HG03039 (cell line): ENCODE measurements around the gene NGRN.
"Not testable (repeated sequence)": the region's sequence is repeated elsewhere in the genome, so short reads cannot be mapped to it uniquely, and the experiment has no call there.

Experiments
- ATAC-seq: cut with Tn5 transposase; IDR thresholded peaks from one replicate; pipeline ENCODE4 v1.9.1; 2021; ENCODE audit warnings: mild to moderate bottlenecking, moderate library complexity; ENCODE audit not compliant: unreplicated experiment

NGRN gene

DNA sequence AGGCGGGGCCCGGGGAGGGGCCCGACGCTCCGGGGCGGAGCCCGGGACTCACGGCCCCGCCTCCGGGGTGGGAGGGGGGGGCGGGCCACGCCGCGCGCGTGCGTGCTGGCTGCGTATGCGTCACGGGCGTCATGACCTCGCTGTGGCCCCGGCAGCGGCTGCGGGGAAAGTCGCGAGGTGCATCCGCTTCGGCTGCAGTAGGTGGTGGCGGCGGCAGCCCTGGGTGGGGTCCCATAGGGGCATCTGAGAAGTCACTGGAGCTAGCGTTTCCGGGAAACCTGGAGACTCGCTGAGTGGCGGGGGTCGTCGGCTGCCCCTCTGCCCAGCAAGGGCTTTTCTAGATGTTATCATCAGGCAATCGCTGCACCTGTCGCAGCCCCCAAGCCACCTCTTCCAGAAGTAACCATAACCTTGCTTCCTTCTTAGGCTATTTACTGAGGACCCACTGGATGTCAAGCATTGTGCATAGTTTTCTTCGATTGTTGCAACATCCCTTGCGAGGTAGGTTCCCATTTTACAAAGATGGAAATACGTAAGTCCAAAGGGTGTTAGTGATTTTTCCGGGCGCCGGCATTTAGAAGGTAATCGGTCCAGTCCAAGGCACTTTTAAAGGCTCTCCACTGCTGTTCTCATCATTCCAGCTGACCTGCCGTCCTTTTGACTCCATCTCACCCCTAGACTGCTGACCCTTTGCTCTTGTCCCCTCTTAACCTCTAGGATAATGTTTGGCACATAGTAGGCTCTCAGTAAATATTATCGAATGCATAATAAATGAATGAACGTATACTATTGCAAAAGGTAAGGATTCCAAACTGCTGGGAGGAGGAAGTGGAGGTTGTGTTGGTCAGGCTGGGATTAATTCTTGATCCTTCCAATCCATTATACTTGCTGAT is 31.1 kb upstream of the NGRN start, which contains the start of gene GDPGP1:
TSS of gene GDPGP1 (plus strand) at position 114 of the 893 bp plus-strand sequence. CDS start 6,700 bp downstream, outside the sequence.
- ATAC-seq: no peak

DNA sequence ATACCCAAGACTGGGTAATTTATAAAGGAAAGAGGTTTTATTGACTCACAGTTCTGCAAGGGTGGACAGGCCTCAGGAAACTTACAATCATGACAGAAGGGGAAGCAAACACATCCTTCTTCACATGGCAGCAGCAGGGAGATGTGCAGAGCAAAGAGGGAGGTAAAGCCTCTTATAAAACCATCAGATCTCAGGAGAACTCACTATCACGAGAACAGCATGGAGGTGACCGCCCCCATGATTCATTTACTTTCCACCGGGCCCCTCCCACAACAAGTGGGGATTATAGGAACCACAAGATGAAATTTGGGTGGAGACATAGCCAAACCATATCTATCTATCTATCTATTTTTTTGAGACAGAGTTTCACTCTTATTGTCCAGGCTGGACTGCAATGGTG is 26.1 kb upstream of the NGRN start:
- no peak for ATAC-seq

DNA sequence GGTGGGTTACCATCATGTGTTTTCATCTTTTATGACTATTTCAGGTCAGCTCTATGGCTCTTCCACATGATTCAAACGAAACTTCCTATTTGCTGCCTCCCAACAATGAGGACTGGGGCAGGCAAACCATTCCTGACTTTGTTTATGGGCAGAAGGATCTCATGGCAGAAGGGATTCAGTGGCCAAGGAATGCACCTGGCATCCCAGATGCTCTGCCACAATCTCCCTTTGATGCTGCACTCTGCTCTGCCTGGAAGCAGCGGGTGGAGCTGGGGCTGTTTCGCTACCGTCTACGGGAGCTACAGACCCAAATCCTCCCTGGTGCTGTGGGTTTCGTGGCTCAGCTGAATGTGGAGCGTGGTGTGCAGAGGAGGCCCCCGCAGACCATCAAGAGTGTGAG is 24.6 kb upstream of the NGRN start:
- no peak for ATAC-seq

DNA sequence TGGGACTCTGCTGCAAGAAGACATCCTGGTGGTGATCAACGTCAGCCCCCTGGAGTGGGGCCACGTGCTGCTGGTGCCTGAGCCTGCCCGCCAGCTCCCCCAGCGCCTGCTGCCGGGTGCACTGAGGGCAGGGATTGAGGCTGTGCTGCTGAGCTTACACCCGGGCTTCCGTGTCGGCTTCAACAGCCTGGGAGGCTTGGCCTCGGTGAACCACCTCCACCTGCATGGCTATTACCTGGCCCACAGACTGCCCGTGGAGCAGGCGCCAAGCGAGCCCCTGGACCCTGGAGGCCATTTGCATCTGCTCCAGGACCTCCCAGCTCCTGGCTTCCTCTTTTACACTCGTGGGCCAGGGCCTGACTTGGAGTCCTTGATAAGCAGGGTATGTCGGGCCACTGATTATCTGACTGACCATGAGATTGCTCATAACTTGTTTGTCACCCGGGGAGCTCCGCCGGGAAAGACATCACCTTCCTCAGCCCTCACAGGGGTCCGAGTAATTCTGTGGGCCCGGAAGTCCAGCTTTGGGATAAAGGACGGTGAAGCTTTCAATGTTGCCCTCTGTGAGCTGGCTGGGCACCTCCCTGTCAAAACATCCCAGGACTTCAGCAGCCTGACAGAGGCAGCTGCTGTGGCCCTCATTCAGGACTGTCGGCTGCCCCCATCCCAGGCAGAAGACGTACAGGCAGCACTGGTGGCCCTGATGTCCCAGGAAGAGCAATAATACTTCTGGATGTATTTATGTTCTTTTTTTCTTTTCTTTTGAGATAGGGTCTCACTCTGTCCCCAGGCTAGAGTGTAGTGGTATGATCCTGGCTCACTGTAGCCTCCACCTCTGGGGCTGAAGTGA is 23.9 kb upstream of the NGRN start:
- ATAC-seq: no peak

DNA sequence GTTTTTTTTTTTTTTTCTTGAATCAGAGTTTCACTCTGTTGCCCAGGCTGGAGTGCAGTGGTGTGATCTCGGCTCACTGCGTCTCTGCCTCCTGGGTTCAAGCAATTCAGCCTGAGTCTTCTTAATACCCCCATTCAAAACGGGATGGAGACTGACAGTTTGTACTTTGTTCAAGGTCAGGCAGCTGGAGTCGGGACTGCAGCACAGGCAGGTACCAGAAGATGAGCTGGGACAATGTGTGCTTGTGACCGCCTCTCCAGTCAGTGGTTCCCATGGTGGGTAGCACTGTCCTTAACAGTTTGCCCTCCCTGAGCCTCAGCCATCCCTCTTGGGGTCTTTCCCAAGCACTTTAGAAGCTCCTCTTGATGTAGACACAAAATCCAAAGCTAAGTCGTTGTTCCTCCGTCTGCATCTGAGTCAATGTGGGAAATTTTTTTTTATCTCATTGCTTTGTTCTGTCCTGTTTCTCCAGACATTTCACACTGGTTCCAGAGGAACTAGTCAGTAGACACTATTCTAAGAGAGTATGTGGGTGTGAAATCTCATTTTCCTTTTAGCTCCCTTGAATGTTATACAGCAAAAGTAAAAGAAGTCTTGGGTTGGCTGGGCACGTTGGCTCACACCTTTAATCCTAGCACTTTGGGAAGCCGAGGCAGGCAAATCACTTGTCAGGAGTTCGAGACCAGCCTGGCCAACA is 21.4 kb upstream of the NGRN start:
- no peak for ATAC-seq

DNA sequence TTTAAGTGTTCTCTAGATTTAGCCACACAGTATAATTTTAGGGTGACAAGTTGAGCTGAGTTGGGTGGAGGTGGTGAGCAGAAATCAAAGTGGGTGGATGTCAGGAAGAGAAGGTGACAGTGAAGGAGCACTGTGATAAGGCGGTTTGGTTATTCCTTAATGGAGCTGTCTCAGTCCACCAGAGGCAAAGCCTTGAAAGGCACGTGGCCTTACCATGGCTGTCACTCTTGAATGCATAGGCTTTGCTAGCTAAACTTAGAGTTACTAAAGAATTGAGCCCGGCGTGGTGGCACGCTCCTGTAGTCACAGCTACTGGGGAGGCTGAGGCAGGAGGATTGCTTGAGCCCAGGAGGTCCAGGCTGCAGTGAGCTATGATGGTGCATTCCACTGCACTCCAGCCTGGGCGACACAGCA is 16.7 kb upstream of the NGRN start:
- ATAC-seq: no peak

DNA sequence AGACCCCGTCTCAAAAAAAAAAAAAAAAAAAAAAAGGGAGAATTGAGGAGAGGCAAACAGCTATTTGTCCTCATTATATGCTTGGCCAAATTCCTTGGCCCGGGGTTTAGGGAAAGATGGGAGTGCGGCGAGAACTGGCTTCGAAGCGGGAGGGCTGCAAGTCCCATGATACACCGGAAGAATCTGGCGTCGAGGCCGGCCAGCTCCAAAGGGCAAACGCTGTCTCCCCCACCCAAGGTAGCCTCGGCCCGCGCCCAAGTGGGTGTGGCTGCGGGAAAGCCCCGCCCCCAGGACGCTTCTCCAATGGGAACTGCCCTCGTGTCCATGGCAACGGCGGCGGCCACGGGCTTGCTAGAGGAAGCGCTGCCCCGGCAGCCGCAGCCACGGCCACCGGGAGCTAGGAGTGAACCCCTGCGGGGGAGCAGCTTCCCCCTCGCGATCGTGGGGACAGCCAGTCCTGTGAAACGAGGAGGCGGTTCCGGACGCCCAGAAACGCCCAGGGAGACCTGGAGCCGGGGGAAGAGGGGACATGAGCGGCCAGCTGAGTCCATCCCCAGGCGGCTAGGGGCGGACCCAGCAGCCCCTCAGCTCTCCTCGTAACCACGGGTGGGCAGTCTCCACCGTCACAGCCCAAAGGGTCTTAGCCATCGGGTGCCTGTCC is 16.1 kb upstream of the NGRN start, which contains the start of gene TTLL13:
TSS of gene TTLL13 (plus strand) at position 354 of the 661 bp plus-strand sequence. CDS start 1,075 bp downstream, outside the sequence.
- ATAC-seq: peak; percentile 58

DNA sequence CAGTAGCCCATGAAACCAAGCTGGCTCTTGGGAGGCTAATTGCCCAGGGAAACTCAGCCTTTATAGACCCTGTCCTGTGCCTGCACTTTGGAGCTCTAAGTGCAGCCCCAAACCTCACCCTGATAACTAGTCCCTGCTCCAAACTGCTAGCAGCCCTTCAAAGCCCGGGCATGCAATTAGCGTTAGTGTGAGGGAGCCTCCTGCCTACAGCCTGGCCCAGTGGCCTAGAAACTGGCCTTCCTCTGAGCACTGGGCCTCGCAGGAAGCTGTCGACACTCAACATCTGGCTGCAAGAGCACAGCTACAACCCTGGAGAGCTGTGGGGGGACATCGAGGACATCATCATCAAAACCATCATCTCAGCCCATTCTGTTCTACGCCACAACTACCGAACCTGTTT is 7.7 kb upstream of the NGRN start:
- no peak for ATAC-seq

DNA sequence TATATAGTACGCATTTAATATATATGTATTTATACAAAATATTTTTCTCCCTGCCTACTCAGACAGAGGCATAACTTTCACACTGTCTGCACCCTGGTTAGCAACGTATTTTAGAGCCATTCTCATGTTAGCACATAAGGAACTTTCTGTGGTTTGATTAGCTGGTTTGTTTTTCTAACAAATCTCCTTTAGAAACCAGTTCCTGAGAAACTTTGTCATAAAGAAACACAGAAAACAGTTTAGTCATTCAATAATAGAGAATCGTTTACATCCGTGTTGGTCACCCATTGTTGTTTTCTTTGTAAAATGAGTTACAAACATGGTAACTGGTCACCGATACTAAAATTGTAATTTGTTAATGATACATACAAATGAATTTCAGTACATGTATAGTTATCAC is 5.9 kb upstream of the NGRN start:
- ATAC-seq: no peak

DNA sequence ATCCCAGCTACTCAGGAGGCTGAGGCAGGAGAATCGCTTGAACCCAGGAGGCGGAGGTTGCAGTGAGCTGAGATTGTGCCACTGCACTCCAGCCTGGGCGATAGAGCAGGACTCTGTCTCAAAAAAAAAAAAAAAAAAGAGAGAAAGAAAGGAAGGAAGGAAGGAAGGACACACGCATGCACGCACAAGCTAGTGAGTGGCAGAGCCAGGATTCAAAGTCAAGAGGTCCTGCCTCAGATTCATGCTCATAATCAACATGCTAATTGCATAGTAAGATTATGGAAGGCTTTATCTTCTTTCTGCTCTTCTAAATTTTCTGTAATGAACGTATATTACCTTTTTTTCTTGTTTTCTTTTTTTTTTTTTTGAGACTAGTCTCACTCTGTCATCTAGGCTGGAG is 4.7 kb upstream of the NGRN start:
- ATAC-seq: not testable (repeated sequence)

DNA sequence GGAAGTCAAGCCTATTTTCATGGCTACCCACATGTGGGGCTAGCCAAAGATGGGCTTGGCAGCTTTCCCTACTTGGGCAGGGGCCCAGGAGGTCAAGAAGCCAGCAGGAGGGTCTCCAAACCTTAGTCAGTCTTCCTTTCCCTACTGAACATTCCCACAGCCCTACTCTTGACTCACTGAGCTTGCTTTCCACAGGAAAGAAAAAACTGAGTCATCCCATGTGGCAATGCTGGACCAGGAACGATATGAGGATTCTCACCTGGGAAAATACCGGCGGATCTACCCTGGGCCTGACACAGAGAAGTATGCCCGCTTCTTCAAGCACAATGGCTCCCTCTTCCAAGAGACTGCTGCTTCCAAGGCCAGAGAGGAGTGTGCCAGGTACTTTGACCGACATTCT is 3.7 kb upstream of the NGRN start:
- no peak for ATAC-seq

DNA sequence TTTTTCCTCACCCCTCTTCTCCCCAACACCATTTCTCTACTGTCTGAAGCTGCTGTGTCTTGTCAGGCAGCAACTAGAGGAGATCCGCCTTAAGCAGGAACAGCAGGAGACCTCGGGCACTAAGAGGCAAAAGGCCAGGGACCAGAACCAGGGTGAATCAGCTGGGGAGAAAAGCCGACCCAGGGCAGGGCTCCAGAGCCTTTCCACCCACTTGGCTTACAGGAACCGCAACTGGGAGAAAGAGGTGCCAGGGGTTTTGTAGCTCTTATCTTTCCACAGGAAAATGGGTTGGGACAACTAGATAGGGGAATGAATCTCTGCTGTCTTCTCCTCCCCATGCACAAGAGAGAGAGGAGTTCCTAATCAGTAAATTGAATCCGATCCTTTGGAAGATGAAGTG is 3.0 kb upstream of the NGRN start:
- no peak for ATAC-seq

DNA sequence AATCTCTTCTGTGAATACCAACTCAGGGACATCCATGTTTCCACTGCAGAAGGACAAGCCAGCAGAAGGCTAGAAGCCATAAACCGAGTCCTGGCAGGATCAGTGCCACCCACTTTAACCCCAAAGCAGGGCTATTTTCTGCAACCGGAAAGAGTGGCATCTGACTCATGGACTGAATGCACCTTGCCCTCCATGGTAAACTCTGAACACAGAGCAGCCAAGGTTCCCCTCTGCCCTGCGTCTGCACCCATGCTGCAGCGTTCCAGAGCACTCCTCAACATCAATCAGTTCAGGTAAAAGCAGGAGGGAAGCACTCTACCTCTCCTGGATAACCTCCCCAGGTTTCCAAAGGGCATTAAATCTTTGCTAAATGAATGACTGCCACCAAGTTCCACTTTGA is 801 bp upstream of the NGRN start:
- no peak for ATAC-seq

DNA sequence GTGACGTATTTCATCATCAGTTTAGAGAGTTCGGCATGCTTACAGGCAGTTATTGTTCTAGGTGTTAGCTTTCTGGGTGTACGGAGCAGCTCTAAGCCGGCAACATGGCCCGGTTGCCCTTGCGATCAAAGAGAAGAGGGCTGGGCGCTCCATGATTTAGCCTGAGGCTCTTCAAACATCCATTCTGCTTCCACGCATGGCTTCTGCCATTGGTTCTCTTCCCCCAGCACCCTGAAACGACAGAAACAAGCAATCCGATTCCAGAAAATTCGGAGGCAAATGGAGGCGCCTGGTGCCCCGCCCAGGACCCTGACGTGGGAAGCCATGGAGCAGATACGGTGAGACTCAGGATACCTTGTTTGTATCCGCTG is 574 bp downstream of the NGRN start:
- ATAC-seq: peak; percentile 5

DNA sequence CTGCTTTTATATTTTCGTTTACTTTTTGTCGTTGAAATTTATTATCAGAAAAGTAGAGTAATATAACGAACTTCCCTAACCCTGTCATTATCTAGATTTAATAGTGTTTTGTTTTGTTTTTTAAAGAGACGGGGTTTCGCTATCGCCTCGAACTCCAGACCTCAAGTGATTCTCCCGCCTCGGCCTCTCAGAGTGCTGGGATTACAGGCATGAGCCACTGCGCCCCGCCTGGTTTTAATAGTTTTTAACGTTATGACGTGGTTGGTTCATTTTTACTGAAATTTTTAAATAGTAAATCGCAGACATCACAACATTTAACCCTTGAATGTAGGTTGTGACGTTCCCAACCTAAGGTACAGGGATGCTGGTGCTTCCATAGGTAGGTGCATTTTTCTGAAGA is 1.0 kb downstream of the NGRN start:
- no peak for ATAC-seq

DNA sequence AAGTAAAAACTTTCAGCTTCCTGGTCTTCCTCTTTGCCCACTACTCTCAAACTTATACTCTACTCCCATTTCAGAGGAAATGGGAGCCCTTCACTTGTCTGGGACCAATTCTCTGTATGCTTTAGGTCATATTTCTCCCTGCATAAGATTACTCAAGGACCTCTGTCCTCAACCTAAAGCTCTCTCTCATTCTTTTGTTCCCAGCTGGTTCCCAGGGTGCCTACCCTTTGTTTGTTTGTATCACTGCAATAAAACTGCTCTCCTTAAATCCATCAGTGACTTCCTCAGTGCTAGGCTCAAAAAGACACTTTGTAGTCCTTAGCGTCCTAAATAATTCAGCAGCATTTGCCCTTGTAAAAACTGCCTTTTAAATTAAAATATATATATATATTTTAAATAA is 2.9 kb downstream of the NGRN start:
- ATAC-seq: no peak

DNA sequence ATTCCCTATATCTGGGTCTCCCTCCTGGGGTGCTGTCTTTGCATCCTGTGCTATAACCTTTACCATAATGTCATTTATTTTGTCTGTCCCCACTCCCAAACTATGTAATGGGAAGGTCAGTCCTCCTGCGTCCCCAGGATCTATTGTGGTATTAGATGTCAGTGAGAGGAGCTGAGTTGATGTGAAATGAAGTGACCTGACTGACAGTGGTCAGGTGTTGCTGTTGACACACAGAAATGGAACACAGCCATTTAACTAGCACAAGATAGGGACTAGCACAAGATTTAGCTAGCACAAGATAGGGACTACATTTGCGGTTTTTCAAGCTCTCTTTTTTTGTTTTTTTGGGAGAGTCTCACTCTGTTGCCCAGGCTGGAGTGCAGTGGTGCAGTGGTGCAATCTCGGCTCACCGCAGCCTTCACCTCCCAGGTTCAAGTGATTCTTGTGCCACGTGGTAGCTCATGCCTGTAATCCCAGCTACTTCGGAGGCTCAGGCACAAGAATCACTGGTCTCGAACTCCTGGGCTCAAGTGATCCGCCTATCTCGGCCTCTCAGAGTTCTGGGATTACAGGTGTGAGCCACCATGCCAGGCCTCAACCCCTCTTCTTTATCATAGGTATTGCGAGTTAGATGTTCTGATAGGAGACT is 5.2 kb downstream of the NGRN start:
- no peak for ATAC-seq

DNA sequence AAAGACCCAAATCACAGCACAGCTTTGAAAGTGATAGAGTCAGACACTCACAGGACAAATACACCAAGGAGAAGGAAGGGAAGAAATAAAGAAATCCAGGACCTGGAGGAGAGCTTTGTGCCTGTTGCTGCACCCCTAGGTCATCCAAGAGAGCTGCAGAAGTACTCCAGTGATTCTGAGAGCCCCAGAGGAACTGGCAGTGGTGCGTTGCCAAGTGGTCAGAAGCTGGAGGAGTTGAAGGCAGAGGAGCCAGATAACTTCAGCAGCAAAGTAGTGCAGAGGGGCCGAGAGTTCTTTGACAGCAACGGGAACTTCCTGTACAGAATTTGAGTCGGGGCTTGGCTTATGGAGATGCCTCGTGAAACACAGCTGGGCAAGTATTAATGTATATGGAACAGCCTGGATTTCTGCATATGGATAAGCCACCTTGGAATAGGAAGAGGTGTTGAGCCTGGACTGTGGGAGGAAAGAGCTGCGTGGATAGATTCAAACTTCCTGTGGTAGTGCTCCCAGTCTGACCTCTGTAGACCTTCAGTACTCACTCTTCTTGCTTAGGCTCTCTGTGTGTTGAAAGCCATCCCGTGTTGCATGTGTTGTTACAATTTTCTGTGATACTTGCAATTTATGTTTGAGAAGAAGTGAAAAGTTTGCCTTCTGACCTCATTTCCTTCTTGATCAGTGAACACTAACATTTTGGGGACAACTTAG is 6.1 kb downstream of the NGRN start:
- ATAC-seq: no peak

DNA sequence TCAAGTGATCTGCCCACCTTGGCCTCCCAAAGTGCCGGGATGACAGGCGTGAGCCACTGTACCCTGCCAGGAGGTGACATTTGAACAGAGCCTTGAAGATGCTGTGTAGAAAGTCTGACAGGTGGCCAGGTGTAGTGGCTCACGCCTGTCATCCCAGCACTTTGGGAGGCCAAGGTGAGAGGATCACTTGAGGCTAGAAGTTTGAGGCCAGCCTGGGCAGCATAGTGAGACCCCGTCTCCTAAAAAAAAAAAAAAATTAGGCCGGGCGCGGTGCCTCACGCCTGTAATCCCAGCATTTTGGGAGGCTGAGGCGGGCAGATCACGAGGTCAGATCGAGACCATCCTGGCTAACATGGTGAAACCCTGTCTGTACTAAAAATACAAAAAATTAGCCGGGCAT is 13.0 kb downstream of the NGRN start:
- not testable (repeated sequence) for ATAC-seq

DNA sequence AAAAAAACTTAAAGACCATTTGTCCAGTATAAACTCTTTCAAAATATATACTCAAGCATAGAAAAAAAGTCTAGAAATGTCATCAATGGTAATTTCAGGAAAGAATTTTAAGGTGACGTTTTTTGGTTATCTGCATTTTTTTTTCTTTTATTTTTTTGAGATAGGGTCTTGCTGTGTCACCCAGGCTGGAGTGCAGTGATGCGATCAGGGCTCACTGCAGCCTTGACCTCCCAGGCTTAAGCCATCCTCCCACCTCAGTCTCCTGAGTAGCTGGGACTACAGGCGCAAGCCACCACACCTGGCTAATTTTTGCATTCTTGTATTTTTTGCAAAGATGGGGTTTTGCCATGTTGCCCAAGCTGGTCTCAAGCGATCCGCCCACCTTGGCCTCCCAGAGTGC is 15.3 kb downstream of the NGRN start:
- ATAC-seq: not testable (repeated sequence)
